H9 (cell line): ENCODE data around the gene ZNF423. TPM values are rescaled to one million over a fixed set of nuclear protein-coding genes. Genes with fewer than 3 reads are reported as not detected.

Experiments
- DNase-seq: peaks from one replicate; pipeline ENCODE4 v3.0.0-alpha.2; 2017
- H2AFZ ChIP-seq: one replicate; pipeline ENCODE4 v1.6.1; 2013; ENCODE audit warnings: mild to moderate bottlenecking, low read length, control low read depth, moderate library complexity
- H2AK5ac ChIP-seq: 2 replicates; pipeline ENCODE4 v1.6.1; 2013; ENCODE audit warnings: low read length, control low read depth, mixed read lengths; ENCODE audit not compliant: insufficient read length
- H2BK120ac ChIP-seq: one replicate; pipeline ENCODE4 v1.6.1; 2013; ENCODE audit warnings: low read depth, mild to moderate bottlenecking, low read length, control low read depth, inconsistent platforms; ENCODE audit not compliant: poor library complexity, severe bottlenecking
- H2BK12ac ChIP-seq: 2 replicates; pipeline ENCODE4 v1.6.1; 2013; ENCODE audit warnings: low read length, control low read depth, mixed read lengths, low read depth; ENCODE audit not compliant: insufficient read length
- H2BK15ac ChIP-seq: 2 replicates; pipeline ENCODE4 v1.6.1; 2013; ENCODE audit warnings: low read depth, low read length, control low read depth
- H2BK20ac ChIP-seq: one replicate; pipeline ENCODE4 v1.6.1; 2013; ENCODE audit warnings: low read depth, mild to moderate bottlenecking, low read length, control low read depth, inconsistent platforms; ENCODE audit not compliant: poor library complexity, severe bottlenecking
- H2BK5ac ChIP-seq: 2 replicates; pipeline ENCODE4 v1.6.1; 2013; ENCODE audit warnings: low read length, control low read depth, mixed read lengths; ENCODE audit not compliant: insufficient read length
- H3K14ac ChIP-seq: 2 replicates; pipeline ENCODE4 v1.6.1; 2013; ENCODE audit warnings: low read length, control low read depth; ENCODE audit not compliant: insufficient read depth
- H3K18ac ChIP-seq: 2 replicates; pipeline ENCODE4 v1.6.1; 2013; ENCODE audit warnings: low read depth, mild to moderate bottlenecking, mixed read lengths, low read length, control low read depth; ENCODE audit not compliant: insufficient read length
- H3K23ac ChIP-seq: 2 replicates; pipeline ENCODE4 v1.6.1; 2013; ENCODE audit warnings: low read length, control low read depth, mixed read lengths, low read depth; ENCODE audit not compliant: insufficient read length
- H3K23me2 ChIP-seq: 2 replicates; pipeline ENCODE4 v1.6.1; 2013; ENCODE audit warnings: low read depth, mild to moderate bottlenecking, mixed read lengths, low read length, control low read depth; ENCODE audit not compliant: insufficient read length, poor library complexity, severe bottlenecking
- H3K27ac ChIP-seq: 2 replicates; pipeline ENCODE4 v1.5.1; 2013; ENCODE audit warnings: low read length, control low read depth, mixed read lengths, low read depth; ENCODE audit not compliant: insufficient read length
- H3K27me3 ChIP-seq: 2 replicates; pipeline ENCODE4 v1.6.1; 2013; ENCODE audit warnings: low read length, control low read depth, inconsistent platforms; ENCODE audit not compliant: insufficient read depth
- H3K4ac ChIP-seq: 2 replicates; pipeline ENCODE4 v1.6.1; 2013; ENCODE audit warnings: low read depth, mild to moderate bottlenecking, control low read depth, inconsistent platforms, low read length, moderate library complexity
- H3K4me1 ChIP-seq: 2 replicates; pipeline ENCODE4 v1.6.1; 2013; ENCODE audit warnings: low read length, control low read depth, inconsistent platforms; ENCODE audit not compliant: insufficient read depth
- H3K4me2 ChIP-seq: 2 replicates; pipeline ENCODE4 v1.6.1; 2013; ENCODE audit warnings: low read length, control low read depth, mixed read lengths; ENCODE audit not compliant: insufficient read length, insufficient read depth
- H3K56ac ChIP-seq: 2 replicates; pipeline ENCODE4 v1.6.1; 2013; ENCODE audit warnings: low read depth, mild to moderate bottlenecking, mixed read lengths, low read length, control low read depth; ENCODE audit not compliant: insufficient read length
- H3K79me1 ChIP-seq: 2 replicates; pipeline ENCODE4 v1.6.1; 2013; ENCODE audit warnings: low read depth, mild to moderate bottlenecking, moderate library complexity, low read length, control low read depth, inconsistent platforms; ENCODE audit not compliant: insufficient read depth, poor library complexity, severe bottlenecking
- H3K79me2 ChIP-seq: 2 replicates; pipeline ENCODE4 v1.6.1; 2013; ENCODE audit warnings: low read length, control low read depth, inconsistent platforms; ENCODE audit not compliant: insufficient read depth
- H3K9ac ChIP-seq: 2 replicates; pipeline ENCODE4 v1.6.1; 2013; ENCODE audit warnings: low read length, control low read depth, mixed read lengths; ENCODE audit not compliant: insufficient read length; ENCODE audit errors: extremely low read depth
- H3K9me3 ChIP-seq: one replicate; pipeline ENCODE4 v1.6.1; 2013; ENCODE audit warnings: low read depth, low read length, inconsistent platforms; ENCODE audit not compliant: control insufficient read depth
- H3T11ph ChIP-seq: one replicate; pipeline ENCODE4 v1.6.1; 2013; ENCODE audit warnings: mild to moderate bottlenecking, low read length, control low read depth, inconsistent platforms
- H4K20me1 ChIP-seq: one replicate; pipeline ENCODE4 v1.6.1; 2013; ENCODE audit not compliant: control insufficient read depth, insufficient read length, insufficient read depth
- H4K5ac ChIP-seq: 2 replicates; pipeline ENCODE4 v1.6.1; 2013; ENCODE audit warnings: low read depth, mild to moderate bottlenecking, mixed read lengths, low read length, control low read depth; ENCODE audit not compliant: insufficient read length
- H4K8ac ChIP-seq: replicated peaks from 2 replicates; pipeline ENCODE4 v1.6.1; 2013; ENCODE audit warnings: low read length, control low read depth, mixed read lengths, low read depth; ENCODE audit not compliant: insufficient read length
- H4K91ac ChIP-seq: 2 replicates; pipeline ENCODE4 v1.6.1; 2013; ENCODE audit warnings: low read depth, mild to moderate bottlenecking, moderate library complexity, mixed read lengths, low read length, control low read depth; ENCODE audit not compliant: insufficient read length
- H3K27ac Mint-ChIP-seq, 3 experiments: 2 replicates in 2 of 3; 3 replicates in 1 of 3; pipeline ENCODE4 v1.8.0; 2020 to 2021; ENCODE audit warnings: mixed read lengths in 3 of 3, mild to moderate bottlenecking in 1 of 3, moderate library complexity in 1 of 3
- H3K27me3 Mint-ChIP-seq: 2 replicates; pipeline ENCODE4 v1.8.0; 2021; ENCODE audit warnings: low read depth, mild to moderate bottlenecking, moderate library complexity, mixed read lengths
- H3K36me3 Mint-ChIP-seq, 3 experiments: 2 replicates in 2 of 3; 3 replicates in 1 of 3; pipeline ENCODE4 v1.8.0; 2020 to 2021; ENCODE audit warnings: low read depth in 3 of 3, mixed read lengths in 3 of 3; ENCODE audit not compliant: insufficient read depth in 1 of 3
- H3K4me1 Mint-ChIP-seq, 2 experiments: 2 replicates each; pipeline ENCODE4 v1.8.0; 2020; ENCODE audit warnings: mixed read lengths in 2 of 2
- H3K4me3 Mint-ChIP-seq, 2 experiments: 2 replicates in 1 of 2; 3 replicates in 1 of 2; pipeline ENCODE4 v1.8.0; 2020 to 2021; ENCODE audit warnings: mild to moderate bottlenecking in 2 of 2, mixed read lengths in 2 of 2, moderate library complexity in 1 of 2
- H3K9me3 Mint-ChIP-seq, 2 experiments: 2 replicates in 1 of 2; 3 replicates in 1 of 2; pipeline ENCODE4 v1.8.0; 2020; ENCODE audit warnings: mild to moderate bottlenecking in 2 of 2, mixed read lengths in 2 of 2, moderate library complexity in 1 of 2
- WGBS: extraction: QIAGEN DNeasy Blood & Tissue Kit; methylation state at CpG from one replicate; pipeline ENCODE4 v1.1.7; 2013; ENCODE audit warnings: missing lambda C conversion rate, low lambda C conversion rate, mixed read lengths; ENCODE audit not compliant: insufficient read length; ENCODE audit errors: extremely low coverage; 5-methylcytosine and 5-hydroxymethylcytosine counted together
- total RNA-seq: library from RNA; stranded (reverse); gene quantifications from 2 replicates; pipeline ENCODE4 v1.2.1, GENCODE V29; 2021
- TF ChIP-seq, protein P1 (sequence below): fragments of 200-600 bp; sonication (generic); conservative IDR thresholded peaks from 3 replicates; pipeline ENCODE4 v1.8.0; 2021; ENCODE audit warnings: antibody characterized with exemption, mild to moderate bottlenecking

Gene ZNF423
- total RNA-seq, 1 experiment from 2014 or later = 51.5 TPM

DNA sequence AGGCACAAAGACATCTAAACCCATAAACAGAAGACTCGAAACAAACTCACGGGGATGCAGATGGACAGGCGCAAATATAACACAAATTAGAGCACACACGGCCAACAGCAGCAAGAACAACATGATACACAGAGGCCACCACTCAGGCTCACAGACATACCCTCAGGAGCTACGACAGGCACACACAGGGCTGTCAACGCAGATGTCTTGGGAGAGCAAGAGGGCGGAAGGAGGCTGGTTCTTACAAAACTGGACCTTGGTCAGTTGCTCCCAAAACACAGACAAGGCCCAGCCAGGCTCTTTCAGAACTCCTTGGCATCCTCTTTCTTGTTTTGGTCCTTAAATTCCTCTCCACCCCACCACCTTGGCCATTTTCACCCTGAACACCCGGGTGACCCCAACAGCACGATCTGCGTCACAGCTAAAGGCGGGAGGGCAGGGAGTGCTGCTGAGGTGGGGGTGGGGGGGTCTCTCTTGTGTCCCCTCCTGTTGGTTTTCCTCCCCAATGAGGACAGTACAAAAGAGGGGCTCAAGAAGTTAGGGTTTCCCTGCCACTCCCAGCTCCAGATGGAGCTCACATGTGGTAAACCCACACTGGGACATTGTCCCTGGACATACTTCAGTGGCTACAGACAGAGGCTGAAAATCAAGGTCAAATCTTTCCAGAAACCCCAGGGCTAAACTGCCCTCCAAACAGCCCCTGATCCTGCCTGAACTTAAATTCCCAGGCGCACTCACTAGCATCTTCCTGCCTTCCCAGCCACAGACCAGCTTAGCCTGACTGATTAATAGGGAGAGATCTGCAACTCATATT lies 261.0 kb downstream of the ZNF423 start:
- H3K36me3 Mint-ChIP-seq = no peaks in the 10 kb centered on the region
- Histone ChIP-seq H3K27me3 (no peaks in the 10 kb centered on the region), H3T11ph (no peak overlapping the region), H4K20me1 (no peaks in the 10 kb centered on the region), H3K23ac (no peak overlapping the region), H3K23me2 (no peaks in the 10 kb centered on the region), H3K9me3 (no peaks in the 10 kb centered on the region), H3K79me1 (no peaks in the 10 kb centered on the region), H2BK120ac (no peak overlapping the region), H4K91ac (no peak overlapping the region), H3K4ac (no peak overlapping the region), H2BK5ac (no peak overlapping the region), H3K4me2 (no peak overlapping the region), H3K14ac (no peak overlapping the region), H4K5ac (no peak overlapping the region), H3K27ac (no peak overlapping the region), H2BK12ac (no peak overlapping the region), H3K4me1 (peaks cover 8% of the 10 kb centered on the region; the same call in 1 of the 2 replicates), H2BK20ac (no peak overlapping the region), H2AK5ac (no peak overlapping the region), H2AFZ (no peak overlapping the region), H3K9ac (no peak overlapping the region), H4K8ac (no peak overlapping the region), H3K79me2 (no peaks in the 10 kb centered on the region), H3K18ac (no peak overlapping the region), H2BK15ac (no peak overlapping the region), H3K56ac (no peak overlapping the region)
- peak overlapping the region; percentile 16 to 82 (median 29) for H3K27ac Mint-ChIP-seq
- peaks cover 54 to 56% of the 10 kb centered on the region in 2 experiments for H3K4me1 Mint-ChIP-seq
- TF ChIP-seq, protein P1, sequence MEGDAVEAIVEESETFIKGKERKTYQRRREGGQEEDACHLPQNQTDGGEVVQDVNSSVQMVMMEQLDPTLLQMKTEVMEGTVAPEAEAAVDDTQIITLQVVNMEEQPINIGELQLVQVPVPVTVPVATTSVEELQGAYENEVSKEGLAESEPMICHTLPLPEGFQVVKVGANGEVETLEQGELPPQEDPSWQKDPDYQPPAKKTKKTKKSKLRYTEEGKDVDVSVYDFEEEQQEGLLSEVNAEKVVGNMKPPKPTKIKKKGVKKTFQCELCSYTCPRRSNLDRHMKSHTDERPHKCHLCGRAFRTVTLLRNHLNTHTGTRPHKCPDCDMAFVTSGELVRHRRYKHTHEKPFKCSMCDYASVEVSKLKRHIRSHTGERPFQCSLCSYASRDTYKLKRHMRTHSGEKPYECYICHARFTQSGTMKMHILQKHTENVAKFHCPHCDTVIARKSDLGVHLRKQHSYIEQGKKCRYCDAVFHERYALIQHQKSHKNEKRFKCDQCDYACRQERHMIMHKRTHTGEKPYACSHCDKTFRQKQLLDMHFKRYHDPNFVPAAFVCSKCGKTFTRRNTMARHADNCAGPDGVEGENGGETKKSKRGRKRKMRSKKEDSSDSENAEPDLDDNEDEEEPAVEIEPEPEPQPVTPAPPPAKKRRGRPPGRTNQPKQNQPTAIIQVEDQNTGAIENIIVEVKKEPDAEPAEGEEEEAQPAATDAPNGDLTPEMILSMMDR = no peak
- no CpG with 5 or more reads among the region's 12 CpGs for WGBS
- no peaks in the 10 kb centered on the region for H3K9me3 Mint-ChIP-seq
- peak; percentile 19 for DNase-seq
- no peaks in the 10 kb centered on the region for H3K27me3 Mint-ChIP-seq
- H3K4me3 Mint-ChIP-seq = no peak overlapping the region
